Stimulated activated CD8-positive, alpha-beta memory T cell treated with anti-CD3 and anti-CD28 coated beads, Interleukin-15, amount 100 ng/mL, for 4 hours (primary cell): ENCODE data around the gene GRHL3.
"Not testable (repeated sequence)": the region's sequence is repeated elsewhere in the genome, so short reads cannot be mapped to it uniquely, and the experiment has no call there.

ENCODE experiments used
- DNase-seq, 2 donors: peaks; one replicate each; pipeline ENCODE4 v3.0.0-alpha.2; 2020; ENCODE audit warnings: low read depth in 2 of 2

GRHL3 gene

GRCh38 chr1:24319312-24319863 lies at the start of gene GRHL3:
TSS of gene GRHL3 (plus strand) at chr1:24319357. CDS start at chr1:24319552, 195 bp downstream.
- DNase-seq: no peak

- DNase-seq: not testable (repeated sequence)
These were observed 44.7 kb upstream of the GRHL3 start for GRCh38 chr1:24274203-24275103.

GRCh38 chr1:24275104-24275410 lies 44.1 kb upstream of the GRHL3 start:
- no peak for DNase-seq

GRCh38 chr1:24275510-24275909 lies 43.6 kb upstream of the GRHL3 start:
- no peak for DNase-seq

GRCh38 chr1:24276791-24277190 lies 42.4 kb upstream of the GRHL3 start:
- DNase-seq: no peak

GRCh38 chr1:24277420-24278169 lies 41.6 kb upstream of the GRHL3 start:
- no peak for DNase-seq

- no peak for DNase-seq
These were observed 40.4 kb upstream of the GRHL3 start for GRCh38 chr1:24278726-24279125.

GRCh38 chr1:24279590-24280232 lies 39.4 kb upstream of the GRHL3 start:
- DNase-seq: no peak

- DNase-seq: no peak
These were observed 37.6 kb upstream of the GRHL3 start for GRCh38 chr1:24281591-24281990.

- DNase-seq: no peak
These were observed 36.7 kb upstream of the GRHL3 start for GRCh38 chr1:24282491-24282890.

- DNase-seq: no peak
These were observed 35.6 kb upstream of the GRHL3 start for GRCh38 chr1:24283326-24284155.

- no peak for DNase-seq
These were observed 35.0 kb upstream of the GRHL3 start for GRCh38 chr1:24284156-24284471.

- DNase-seq: no peak
These were observed 33.9 kb upstream of the GRHL3 start for GRCh38 chr1:24285231-24285630.

- DNase-seq: no peak
These were observed 32.7 kb upstream of the GRHL3 start for GRCh38 chr1:24286246-24287010.

GRCh38 chr1:24287779-24288178 lies 31.4 kb upstream of the GRHL3 start:
- not testable (repeated sequence) for DNase-seq

- no peak for DNase-seq
These were observed 30.7 kb upstream of the GRHL3 start for GRCh38 chr1:24288479-24288878.

GRCh38 chr1:24289937-24290595 lies 29.1 kb upstream of the GRHL3 start:
- DNase-seq: no peak

- no peak for DNase-seq
These were observed 28.1 kb upstream of the GRHL3 start for GRCh38 chr1:24290933-24291487.

- DNase-seq: no peak
These were observed 27.1 kb upstream of the GRHL3 start for GRCh38 chr1:24292103-24292502.

GRCh38 chr1:24292887-24293286 lies 26.3 kb upstream of the GRHL3 start:
- no peak for DNase-seq
